Body of pancreas (tissue), 4 donors: ENCODE results near the gene MYO5B. TPM values are rescaled to one million over a fixed set of nuclear protein-coding genes. Genes with fewer than 3 reads are reported as not detected.
A peak's percentile ranks its signal among the peaks of the same experiment; 100 is the strongest.

Source experiments
- ATAC-seq: fragments of 150-250 bp; one replicate; pipeline ENCODE4 v1.9.1; 2016
- DNase-seq, 4 donors: peaks; one replicate each; pipeline ENCODE4 v3.0.0-alpha.2; 2019
- H3K27ac ChIP-seq, 4 donors: fragments of 200-600 bp; sonication (generic); 1 replicate in 3 of 4; 2 replicates in 1 of 4; pipeline versions ENCODE4 v1.5.1 to v1.6.1; 2016 to 2019; ENCODE audit warnings: mild to moderate bottlenecking in 1 of 4, mixed read lengths in 1 of 4, moderate library complexity in 1 of 4
- H3K27me3 ChIP-seq, 2 donors: fragments of 200-600 bp; sonication (generic); one replicate each; pipeline ENCODE4 v1.6.0; 2016; ENCODE audit warnings: mild to moderate bottlenecking in 1 of 2
- H3K36me3 ChIP-seq, 2 donors: fragments of 200-600 bp; sonication (generic); replicated peaks in 1 of 2; 2 replicates each; pipeline ENCODE4 v1.5.1; 2016; ENCODE audit warnings: low read depth in 2 of 2; ENCODE audit not compliant: insufficient read depth in 1 of 2
- H3K4me1 ChIP-seq: fragments of 200-600 bp; sonication (generic); one replicate; pipeline ENCODE4 v1.6.0; 2016
- H3K4me3 ChIP-seq, 2 donors: fragments of 200-600 bp; sonication (generic); 1 replicate in 1 of 2; 2 replicates in 1 of 2; pipeline ENCODE4 v1.5.1; 2016 to 2019
- H3K9me3 ChIP-seq, 3 donors: fragments of 200-600 bp; sonication (generic); 1 replicate in 2 of 3; 2 replicates in 1 of 3; pipeline ENCODE4 v1.5.1; 2016
- CTCF ChIP-seq, 7 experiments: fragments of 450-650 bp in 4 of 7; fragments of 200-600 bp in 3 of 7; sonication (generic) in 3 of 7; IDR thresholded peaks; one replicate each; pipeline ENCODE4 v1.5.1; 2016 to 2019; ENCODE audit warnings: antibody characterized with exemption in 7 of 7
- POLR2A ChIP-seq, 3 donors: fragments of 450-650 bp; IDR thresholded peaks; one replicate each; pipeline ENCODE4 v1.6.1; 2016; ENCODE audit warnings: antibody characterized with exemption in 3 of 3, mild to moderate bottlenecking in 2 of 3
- WGBS, 2 donors: methylation state at CpG; one replicate each; pipeline ENCODE4 v1.1.5; 2017; 5-methylcytosine and 5-hydroxymethylcytosine counted together
- intact Hi-C: fragments of 100-400 bp; cut with DNase I; formaldehyde crosslinking; loops from one replicate; pipeline ENCODE4 v1.15.1; 2023
- total RNA-seq, 2 donors: library from RNA; depleted of rRNA; stranded (reverse); fragments of >200 nt; gene quantifications; one replicate each; pipeline ENCODE4 v1.1.0, GENCODE V29; 2016

Gene MYO5B
- total RNA-seq, 2 donors from 2014 or later = 17.1 to 18.2 TPM

DNA sequence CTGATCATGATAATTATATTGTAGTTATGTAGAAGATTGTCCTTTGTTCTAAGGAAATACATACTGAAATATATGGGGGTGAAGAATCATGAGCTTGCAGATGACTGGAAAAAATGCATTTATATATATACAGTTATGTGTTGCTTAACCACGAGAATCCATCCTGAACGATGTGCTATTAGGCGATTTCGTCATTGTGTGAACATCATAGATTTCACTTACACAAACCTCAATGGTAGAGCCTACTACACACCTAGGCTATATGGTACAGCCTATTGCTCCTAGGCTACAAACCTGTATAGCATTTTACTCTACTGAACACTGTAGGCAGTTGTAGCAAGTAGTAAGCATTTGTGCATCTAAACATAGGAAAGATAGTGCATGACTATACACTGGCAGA, 379.0 kb downstream of the MYO5B start:
- 84 to 94% methylated on average over 4 of the region's 4 CpGs for WGBS, 2 donors
- Histone ChIP-seq H3K36me3 (no peaks in the 10 kb centered on the region), H3K4me3 (no peak overlapping the region), H3K9me3 (no peaks in the 10 kb centered on the region), H3K27ac (no peak overlapping the region), H3K27me3 (no peaks in the 10 kb centered on the region), H3K4me1 (peaks cover 28% of the 10 kb centered on the region)
- intact Hi-C loops = no loop called here
- ATAC-seq (no peak), DNase-seq (no peak)
- TF ChIP-seq POLR2A (IDR thresholded peaks at IDR 0.05) (no peak), CTCF (IDR thresholded peaks at IDR 0.05) (no peak)

DNA sequence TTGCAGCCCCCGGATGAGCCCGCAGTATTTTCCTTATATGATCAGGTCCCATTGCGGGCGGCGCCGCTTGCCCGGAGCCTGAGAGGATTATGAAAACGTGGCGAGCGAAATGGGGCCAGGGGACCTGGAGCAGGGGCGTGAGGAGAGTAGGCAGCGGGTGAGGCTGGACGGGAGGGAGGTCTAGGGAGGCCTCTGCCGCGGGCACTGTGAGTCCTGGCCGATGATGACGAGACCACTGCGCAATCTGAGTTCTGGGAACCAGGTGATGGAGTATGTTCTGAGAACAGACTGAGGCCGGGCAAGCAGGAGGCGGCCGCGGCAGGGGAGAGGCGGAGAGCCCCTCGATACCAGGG, 380.8 kb downstream of the MYO5B start:
- peak overlapping the region; percentile 86 to 94 (median 92) for H3K27ac ChIP-seq
- H3K36me3 ChIP-seq = no peaks in the 10 kb centered on the region
- ATAC-seq (peak; percentile 64), DNase-seq (peak; percentile 64 to 70 (median 68))
- TF ChIP-seq POLR2A (IDR thresholded peaks at IDR 0.05) = peak in 2 of 3 donors; percentile 63 to 69
- TF ChIP-seq CTCF (IDR thresholded peaks at IDR 0.05) = no peak
- intact Hi-C loops = no loop called here
- no peaks in the 10 kb centered on the region for H3K27me3 ChIP-seq
- 0% methylated on average over 5 to 24 of the region's 24 CpGs for WGBS, 2 donors
- peak overlapping the region; percentile 37 to 79 for H3K4me3 ChIP-seq
- peaks cover 0 to 5% (median 0%) of the 10 kb centered on the region in 3 donors for H3K9me3 ChIP-seq
- H3K4me1 ChIP-seq = peaks cover 28% of the 10 kb centered on the region

DNA sequence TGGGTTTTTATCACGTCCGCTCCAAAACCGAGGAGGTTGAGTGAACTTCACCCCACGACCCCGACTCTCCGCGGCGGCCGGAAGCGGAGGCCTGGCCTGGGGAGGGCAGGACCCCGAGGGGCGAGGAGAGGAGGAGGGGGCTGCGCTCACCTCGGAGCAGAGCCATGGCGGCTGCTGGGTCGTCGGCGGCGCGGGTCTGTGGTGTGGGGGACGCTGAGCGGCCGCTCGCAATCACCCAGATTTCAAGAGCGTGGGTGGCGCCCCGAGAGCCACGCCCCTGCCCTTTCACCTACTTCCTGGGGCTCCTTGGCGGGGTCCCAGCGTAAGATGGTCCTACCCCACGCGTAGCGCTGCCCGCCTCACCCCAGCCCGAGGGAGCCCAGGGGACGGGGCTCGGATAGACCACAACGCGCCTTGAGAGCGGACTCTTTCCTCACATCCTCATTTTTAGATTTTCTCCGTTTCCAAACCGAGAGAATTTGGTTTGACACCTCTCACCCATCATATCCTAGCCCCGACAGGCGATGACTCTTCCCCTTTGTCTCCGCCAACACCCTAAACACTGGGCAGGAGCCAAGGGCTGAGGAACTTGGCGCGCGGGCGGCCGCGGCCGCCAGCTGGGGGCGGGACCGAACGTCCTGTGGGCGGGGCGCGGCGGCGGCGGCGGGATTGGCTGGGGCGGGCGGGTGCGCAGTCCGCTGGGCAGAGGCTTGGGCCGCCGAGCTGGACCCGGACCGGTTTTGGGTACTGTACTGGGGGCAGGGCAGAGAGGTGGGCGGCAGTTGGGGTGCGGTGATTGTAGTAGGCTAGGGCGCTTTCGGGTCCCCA, 381.4 kb downstream of the MYO5B start, which contains the start of gene ACAA2:
Gene ACAA2 (minus strand): TSS at position 215 of the 828 bp plus-strand sequence. CDS start 49 bp downstream, at position 166.
- peak; percentile 95 for ATAC-seq
- TF ChIP-seq CTCF (IDR thresholded peaks at IDR 0.05) (no peak), POLR2A (IDR thresholded peaks at IDR 0.05) (peak; percentile 49 to 71 (median 66))
- H3K4me1 ChIP-seq = peaks cover 28% of the 10 kb centered on the region
- DNase-seq = peak; percentile 82 to 88 (median 86)
- H3K27me3 ChIP-seq = no peaks in the 10 kb centered on the region
- H3K36me3 ChIP-seq = no peaks in the 10 kb centered on the region
- peak within 1 kb of the TSS; percentile 37 to 79 for H3K4me3 ChIP-seq
- peak within 1 kb of the TSS; percentile 86 to 94 (median 92) for H3K27ac ChIP-seq
- 0 to 1% methylated on average over 37 to 70 of the region's 74 CpGs for WGBS, 2 donors
- H3K9me3 ChIP-seq = peaks cover 0 to 9% (median 0%) of the 10 kb centered on the region in 3 donors
- intact Hi-C loops = no loop called here

DNA sequence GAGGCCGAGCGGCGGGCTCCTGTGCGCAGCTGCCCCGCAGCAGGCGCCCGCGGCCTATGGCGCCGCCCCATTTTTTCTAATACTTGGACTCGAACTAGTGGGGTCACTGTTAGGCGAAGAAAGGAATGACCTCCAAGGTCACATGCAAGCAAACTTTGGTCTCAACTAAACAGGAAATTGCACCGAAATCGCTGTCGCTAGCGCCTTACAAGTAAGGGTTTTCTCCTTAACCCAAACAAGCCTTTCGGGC, 382.0 kb downstream of the MYO5B start:
- Histone ChIP-seq H3K36me3 (no peaks in the 10 kb centered on the region), H3K27ac (peak overlapping the region; percentile 86 to 94 (median 92)), H3K4me3 (peak overlapping the region; percentile 37 to 79), H3K27me3 (no peaks in the 10 kb centered on the region), H3K4me1 (peaks cover 28% of the 10 kb centered on the region), H3K9me3 (peaks cover 0 to 9% (median 0%) of the 10 kb centered on the region in 3 donors)
- DNase-seq (peak; percentile 26 to 55 (median 36)), ATAC-seq (no peak)
- intact Hi-C loops = no loop called here
- TF ChIP-seq CTCF (IDR thresholded peaks at IDR 0.05) = no peak
- no peak for TF ChIP-seq POLR2A (IDR thresholded peaks at IDR 0.05)
- WGBS, 2 donors = 0 to 2% methylated on average over 17 of the region's 17 CpGs
